Smooth muscle cell (in vitro differentiated cells): ENCODE measurements around the gene MAP7. TPM values are rescaled to one million over a fixed set of nuclear protein-coding genes. Genes with fewer than 3 reads are reported as not detected.
"Not testable (repeated sequence)": the region's sequence is repeated elsewhere in the genome, so short reads cannot be mapped to it uniquely, and the experiment has no call there.

Experiments
- DNase-seq: peaks from one replicate; lab custom pipeline; 2025; ENCODE audit not compliant: unreplicated experiment; lab: John Stamatoyannopoulos, UW
- H2AFZ ChIP-seq: fragments of 200-600 bp; sonication (generic); 2 replicates; pipeline ENCODE4 v1.6.0; 2016; ENCODE audit warnings: antibody characterized with exemption, low read depth, mild to moderate bottlenecking
- H3F3A ChIP-seq: fragments of 200-600 bp; sonication (generic); 2 replicates; pipeline ENCODE4 v1.6.0; 2017; ENCODE audit warnings: antibody characterized with exemption, low read depth
- H3K27ac ChIP-seq: fragments of 200-600 bp; sonication (generic); 2 replicates; pipeline ENCODE4 v1.5.1; 2016; ENCODE audit warnings: low read depth, mild to moderate bottlenecking
- H3K27me3 ChIP-seq: fragments of 200-600 bp; sonication (generic); 2 replicates; pipeline ENCODE4 v1.6.1; 2016; ENCODE audit warnings: low read depth, mild to moderate bottlenecking
- H3K36me3 ChIP-seq: fragments of 200-600 bp; sonication (generic); 2 replicates; pipeline ENCODE4 v1.5.1; 2016; ENCODE audit warnings: low read depth
- H3K4me1 ChIP-seq: fragments of 200-600 bp; sonication (generic); 2 replicates; pipeline ENCODE4 v1.5.1; 2016; ENCODE audit warnings: low read depth
- H3K4me2 ChIP-seq: fragments of 200-600 bp; sonication (generic); 2 replicates; pipeline ENCODE4 v1.6.0; 2016; ENCODE audit warnings: mild to moderate bottlenecking
- H3K4me3 ChIP-seq: fragments of 200-600 bp; sonication (generic); 2 replicates; pipeline ENCODE4 v1.5.1; 2016; ENCODE audit warnings: mild to moderate bottlenecking
- H3K79me2 ChIP-seq: fragments of 200-600 bp; sonication (generic); 2 replicates; pipeline ENCODE4 v1.6.0; 2016; ENCODE audit warnings: low read depth, mild to moderate bottlenecking
- H3K9ac ChIP-seq: fragments of 200-600 bp; sonication (generic); 2 replicates; pipeline ENCODE4 v1.6.0; 2016; ENCODE audit warnings: low read depth
- H3K9me3 ChIP-seq: fragments of 200-600 bp; sonication (generic); replicated peaks from 2 replicates; pipeline ENCODE4 v1.5.1; 2016; ENCODE audit warnings: low read depth
- H4K20me1 ChIP-seq: fragments of 200-600 bp; sonication (generic); 2 replicates; pipeline ENCODE4 v1.6.0; 2016; ENCODE audit warnings: low read depth
- CTCF ChIP-seq: fragments of 200-600 bp; sonication (generic); IDR thresholded peaks from 2 replicates; pipeline ENCODE4 v1.5.1; 2017; ENCODE audit warnings: borderline replicate concordance, mild to moderate bottlenecking, antibody characterized with exemption; ENCODE audit not compliant: insufficient read depth, poor library complexity, severe bottlenecking
- WGBS: methylation state at CpG from one replicate; pipeline ENCODE4 v1.1.7; 2016; ENCODE audit warnings: low lambda C conversion rate; 5-methylcytosine and 5-hydroxymethylcytosine counted together
- polyA plus RNA-seq: library from polyadenylated mRNA; unstranded; fragments of >200 nt; fragmentation: Nextera tagmentation; extraction: Ambion mirVana; gene quantifications from 2 replicates; pipeline ENCODE4 v1.2.1, GENCODE V29; 2016
- total RNA-seq: library from RNA; depleted of rRNA; stranded (reverse); fragments of >200 nt; gene quantifications from 2 replicates; pipeline ENCODE4 v1.2.3, GENCODE V29; 2014

The MAP7 gene
- total and polyA plus RNA-seq, 2 experiments from 2014 or later, result 1.6 to 8.2 TPM

GRCh38 chr6:136487759-136488425 lies 62.3 kb downstream of the MAP7 start:
- no peak for TF ChIP-seq CTCF
- Histone ChIP-seq H3K36me3 (no peaks in the 10 kb centered on the region), H3K4me2 (no peak overlapping the region), H3K4me3 (no peak overlapping the region), H3K4me1 (no peaks in the 10 kb centered on the region), H3K9me3 (no peaks in the 10 kb centered on the region), H4K20me1 (no peaks in the 10 kb centered on the region), H3K79me2 (no peaks in the 10 kb centered on the region), H3K9ac (no peak overlapping the region), H3K27ac (no peak overlapping the region), H3F3A (no peaks in the 10 kb centered on the region), H2AFZ (no peak overlapping the region), H3K27me3 (no peaks in the 10 kb centered on the region)
- DNase-seq, result no peak
- 81% methylated on average over 7 of the region's 7 CpGs for WGBS

- H3K27me3 ChIP-seq, result no peaks in the 10 kb centered on the region
- H4K20me1 ChIP-seq, result no peaks in the 10 kb centered on the region
- no peak overlapping the region for H3K27ac ChIP-seq
- H3K4me3 ChIP-seq, result no peak overlapping the region
- H3K36me3 ChIP-seq, result no peaks in the 10 kb centered on the region
- no peak overlapping the region for H3K9ac ChIP-seq
- TF ChIP-seq CTCF, result no peak
- H3K4me1 ChIP-seq, result no peaks in the 10 kb centered on the region
- H3K4me2 ChIP-seq, result no peak overlapping the region
- no peaks in the 10 kb centered on the region for H3K79me2 ChIP-seq
- DNase-seq, result no peak
- H2AFZ ChIP-seq, result no peak overlapping the region
- H3K9me3 ChIP-seq, result no peaks in the 10 kb centered on the region
- 95% methylated on average over 1 of the region's 1 CpG for whole genome bisulfite sequencing
- H3F3A ChIP-seq, result no peaks in the 10 kb centered on the region
These were observed 63.9 kb downstream of the MAP7 start for GRCh38 chr6:136486357-136486756.

- TF ChIP-seq CTCF, result no peak
- Histone ChIP-seq H3K4me2 (no peak overlapping the region), H2AFZ (no peak overlapping the region), H4K20me1 (no peaks in the 10 kb centered on the region), H3K27me3 (no peaks in the 10 kb centered on the region), H3K79me2 (no peaks in the 10 kb centered on the region), H3F3A (no peaks in the 10 kb centered on the region), H3K9me3 (no peaks in the 10 kb centered on the region), H3K4me1 (no peaks in the 10 kb centered on the region), H3K27ac (no peak overlapping the region), H3K36me3 (no peaks in the 10 kb centered on the region), H3K9ac (no peak overlapping the region), H3K4me3 (no peak overlapping the region)
- DNase-seq, result no peak
- WGBS, result 93% methylated on average over 3 of the region's 3 CpGs
These were observed 66.3 kb downstream of the MAP7 start for GRCh38 chr6:136483906-136484305.

GRCh38 chr6:136483005-136483404 lies 67.2 kb downstream of the MAP7 start:
- not testable (repeated sequence) for H3F3A ChIP-seq, H3K27me3 ChIP-seq, H2AFZ ChIP-seq, H4K20me1 ChIP-seq, H3K79me2 ChIP-seq, H3K36me3 ChIP-seq, H3K4me1 ChIP-seq, H3K9me3 ChIP-seq, H3K4me3 ChIP-seq, H3K4me2 ChIP-seq, DNase-seq, H3K27ac ChIP-seq, H3K9ac ChIP-seq
- 92% methylated on average over 2 of the region's 2 CpGs for WGBS
